Measurements from ENCODE around the gene ABCG1.

The ABCG1 gene

GRCh38 chr21:42300956-42301355 is 82.0 kb downstream of the ABCG1 start:
- in situ Hi-C loops (cut with MboI; ENCODE audit: low sequenced_read_pairs, unreplicated experiment) = no loop called here
- no peak for TF ChIP-seq CTCF (IDR thresholded peaks at IDR 0.05; ENCODE audit: borderline replicate concordance, control extremely low read depth, extremely low read depth, insufficient read depth, missing control alignments)
- no peak for DNase-seq (ENCODE audit: low spot score)

- in situ Hi-C loops (cut with MboI; ENCODE audit: low sequenced_read_pairs, unreplicated experiment) = no loop called here
- no peak for TF ChIP-seq CTCF (IDR thresholded peaks at IDR 0.05; ENCODE audit: borderline replicate concordance, control extremely low read depth, extremely low read depth, insufficient read depth, missing control alignments)
- DNase-seq (ENCODE audit: low spot score) = no peak
Observed at GRCh38 chr21:42301371-42302075, 82.6 kb downstream of the ABCG1 start.

GRCh38 chr21:42302076-42302650 is 83.2 kb downstream of the ABCG1 start:
- DNase-seq (ENCODE audit: low spot score) = no peak
- no peak for TF ChIP-seq CTCF (IDR thresholded peaks at IDR 0.05; ENCODE audit: borderline replicate concordance, control extremely low read depth, extremely low read depth, insufficient read depth, missing control alignments)
- in situ Hi-C loops (cut with MboI; ENCODE audit: low sequenced_read_pairs, unreplicated experiment) = no loop called here

GRCh38 chr21:42302794-42303193 is 83.9 kb downstream of the ABCG1 start:
- in situ Hi-C loops (cut with MboI; ENCODE audit: low sequenced_read_pairs, unreplicated experiment) = no loop called here
- TF ChIP-seq CTCF (IDR thresholded peaks at IDR 0.05; ENCODE audit: borderline replicate concordance, control extremely low read depth, extremely low read depth, insufficient read depth, missing control alignments) = no peak
- DNase-seq (ENCODE audit: low spot score) = no peak

GRCh38 chr21:42303443-42303842 is 84.5 kb downstream of the ABCG1 start:
- in situ Hi-C loops (cut with MboI; ENCODE audit: low sequenced_read_pairs, unreplicated experiment) = no loop called here

More at GRCh38 chr21:42303443-42303842, 84.5 kb downstream of the ABCG1 start:
- no peak for DNase-seq (ENCODE audit: low spot score)
- TF ChIP-seq CTCF (IDR thresholded peaks at IDR 0.05; ENCODE audit: borderline replicate concordance, control extremely low read depth, extremely low read depth, insufficient read depth, missing control alignments) = no peak

All from GM13976 (cell line).